Heart right ventricle (tissue), 16 donors: Measurements from ENCODE around the gene FA2H. TPM values are rescaled to one million over a fixed set of nuclear protein-coding genes. Genes with fewer than 3 reads are reported as not detected.
A peak's percentile ranks its signal among the peaks of the same experiment; 100 is the strongest.

ENCODE experiments used
- ATAC-seq, 8 donors: fragments of 200-7000 bp; cut with Tn5 transposase; one replicate each; pipeline ENCODE4 v1.9.1; 2020; ENCODE audit warnings: mild to moderate bottlenecking in 8 of 8, moderate library complexity in 8 of 8, moderate number of reproducible peaks in 1 of 8
- DNase-seq, 2 donors: peaks; one replicate each; pipeline ENCODE4 v3.0.0-alpha.2; 2020
- H3K27ac ChIP-seq, 10 donors: fragments of 200-600 bp; sonication (generic) in 2 of 10; one replicate each; pipeline versions ENCODE4 v1.5.0 to v1.8.0; 2020 to 2022; ENCODE audit warnings: mild to moderate bottlenecking in 3 of 10
- H3K27me3 ChIP-seq, 7 donors: fragments of 200-600 bp; one replicate each; pipeline ENCODE4 v1.8.0; 2021 to 2022; ENCODE audit warnings: mild to moderate bottlenecking in 2 of 7
- H3K36me3 ChIP-seq, 9 donors: fragments of 200-600 bp; sonication (generic) in 1 of 9; one replicate each; pipeline versions ENCODE4 v1.5.0 to v1.8.0; 2020 to 2022; ENCODE audit warnings: mild to moderate bottlenecking in 2 of 9
- H3K4me1 ChIP-seq, 9 donors: fragments of 200-600 bp; sonication (generic) in 1 of 9; one replicate each; pipeline versions ENCODE4 v1.5.0 to v1.8.0; 2020 to 2022; ENCODE audit warnings: mild to moderate bottlenecking in 4 of 9
- H3K4me3 ChIP-seq, 10 donors: fragments of 200-600 bp; sonication (generic) in 2 of 10; one replicate each; pipeline versions ENCODE4 v1.5.0 to v1.8.0; 2020 to 2022; ENCODE audit warnings: mild to moderate bottlenecking in 7 of 10, moderate library complexity in 2 of 10
- H3K9me3 ChIP-seq, 11 donors: fragments of 200-600 bp in 10 of 11; sonication (generic) in 2 of 11; one replicate each; pipeline versions ENCODE4 v1.5.0 to v1.8.0; 2013 to 2022; ENCODE audit warnings: mild to moderate bottlenecking in 2 of 11, control low read depth in 1 of 11, moderate library complexity in 1 of 11
- CTCF ChIP-seq, 9 donors: fragments of 200-600 bp; sonication (generic) in 2 of 9; IDR thresholded peaks; one replicate each; pipeline versions ENCODE4 v1.5.0 to v1.8.0; 2021 to 2022; ENCODE audit warnings: antibody characterized with exemption in 9 of 9, mild to moderate bottlenecking in 5 of 9, moderate library complexity in 1 of 9
- WGBS, 2 donors: extraction: QIAGEN DNeasy Blood & Tissue Kit; methylation state at CpG; one replicate each; pipeline ENCODE4 v1.1.7; 2013; ENCODE audit warnings: inconsistent platforms in 1 of 2; 5-methylcytosine and 5-hydroxymethylcytosine counted together
- intact Hi-C, 10 donors: fragments of 100-400 bp; cut with DNase I; formaldehyde crosslinking; loops; one replicate each; pipeline versions ENCODE4 v1.11.1 to v1.14.2; 2022
- polyA plus RNA-seq, 2 donors: library from polyadenylated mRNA; stranded (reverse); fragments of 200-250 nt; gene quantifications; one replicate each; pipeline ENCODE4 v1.2.3, GENCODE V29; 2013
- total RNA-seq, 10 donors: library from RNA; stranded (reverse); fragmentation: NEBNext Ultra II Directional in 3 of 10; extraction: Animal tissue kit (Norgen Biotek cat#: 25700) in 3 of 10; gene quantifications; one replicate each; pipeline versions ENCODE4 v1.2.1 to v1.2.4, GENCODE V29; 2021 to 2023
- donor health status: Arrhythmogenic right ventricular cardiomyopathy.
- donor health status: ischemic (EF 13 %, LVEDD 7.1; RV severe dilation, severe dysfunction).
- donor health status: healthy with polysubstance abuse.
- donor health status: DM: no; HTN: yes; CAD: no.
- donor health status: DM: no; HTN: no; CAD: no.
- donor health status: ischemic (EF 25% LVEDD 6.9; RV normal size, moderate dysfunction).
- donor health status: ischemic (EF 25% LVEDD 5.7; RV mildly dilated, moderate dysfunction).
- donor health status: healthy.
- donor health status: DM: yes; HTN: yes; CAD: no.
- donor health status: Ischemic cardiomyopathy.
- donor health status: ischemic (EF 35%, LVEDD 5.7; RV mildly dilated, moderate dysfunction).
- donor health status: nonischemic (EF 11% LVEDD 7.7; RV severe dilation, severe dysfunction).
- donor health status: DM: yes; HTN: yes; CAD: no.
- donor health status: PGD.
- donor health status: ischemic (EF 29% LVEDD 5.4; RV normal size, mild dysfunction).
- donor health status: nonischemic (EF 23%, LVEDD 6.1; RV moderate dilation, normal function).

FA2H gene
- total and polyA plus RNA-seq, 12 donors: 0.04 to 0.41 (median 0.15) TPM; not detected in 9

GRCh38 chr16:74743668-74744299 is 30.8 kb downstream of the FA2H start:
- Histone ChIP-seq H3K9me3 (no peaks in the 10 kb centered on the region), H3K27me3 (peaks cover 0 to 39% (median 7%) of the 10 kb centered on the region in 7 donors), H3K36me3 (no peaks in the 10 kb centered on the region), H3K4me1 (peaks cover 0 to 3% (median 0%) of the 10 kb centered on the region in 9 donors), H3K27ac (no peak overlapping the region), H3K4me3 (no peak overlapping the region)
- ATAC-seq (peak in 2 of 8 donors; percentile 19 to 24), DNase-seq (no peak)
- 53 to 57% methylated on average over 15 of the region's 15 CpGs for WGBS, 2 donors
- intact Hi-C loops: no loop called here
- no peak for TF ChIP-seq CTCF (IDR thresholded peaks at IDR 0.05)

DNA sequence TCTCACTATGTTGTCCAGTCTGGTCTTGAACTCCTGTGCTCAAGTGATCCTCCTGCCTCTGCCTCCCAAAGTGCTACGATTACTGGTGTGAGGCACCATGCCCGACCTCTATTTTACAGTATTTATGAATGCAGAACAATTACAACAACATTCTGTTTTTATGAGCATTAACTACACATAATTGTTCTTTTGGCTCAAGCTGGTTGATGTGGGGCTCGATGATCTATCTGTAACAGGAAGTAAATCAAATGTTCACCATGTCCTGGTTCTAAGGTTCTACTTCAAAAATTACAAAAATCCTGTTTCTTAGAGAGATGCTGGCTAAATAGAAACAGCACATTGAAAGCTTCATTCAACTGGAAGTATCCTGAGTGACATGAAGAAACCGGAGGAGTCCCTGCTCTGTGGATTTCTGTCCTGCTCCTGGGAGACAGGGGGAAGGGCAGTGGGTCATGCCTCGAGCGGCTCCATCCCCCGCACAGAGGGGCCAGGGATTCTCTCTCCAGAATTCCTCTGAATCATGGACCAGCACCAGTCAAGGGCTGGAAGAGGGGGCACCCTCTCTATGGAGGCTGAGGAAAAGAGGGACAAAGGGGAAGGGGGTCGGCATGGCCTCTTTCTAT is 31.5 kb downstream of the FA2H start:
- intact Hi-C loops: no loop called here
- Histone ChIP-seq H3K36me3 (no peaks in the 10 kb centered on the region), H3K4me3 (no peak overlapping the region), H3K4me1 (peaks cover 0 to 3% (median 0%) of the 10 kb centered on the region in 9 donors), H3K27me3 (peaks cover 0 to 41% (median 7%) of the 10 kb centered on the region in 7 donors), H3K27ac (no peak overlapping the region), H3K9me3 (no peaks in the 10 kb centered on the region)
- TF ChIP-seq CTCF (IDR thresholded peaks at IDR 0.05): no peak
- ATAC-seq (no peak), DNase-seq (no peak)
- WGBS, 2 donors: 51 to 56% methylated on average over 8 of the region's 8 CpGs

DNA sequence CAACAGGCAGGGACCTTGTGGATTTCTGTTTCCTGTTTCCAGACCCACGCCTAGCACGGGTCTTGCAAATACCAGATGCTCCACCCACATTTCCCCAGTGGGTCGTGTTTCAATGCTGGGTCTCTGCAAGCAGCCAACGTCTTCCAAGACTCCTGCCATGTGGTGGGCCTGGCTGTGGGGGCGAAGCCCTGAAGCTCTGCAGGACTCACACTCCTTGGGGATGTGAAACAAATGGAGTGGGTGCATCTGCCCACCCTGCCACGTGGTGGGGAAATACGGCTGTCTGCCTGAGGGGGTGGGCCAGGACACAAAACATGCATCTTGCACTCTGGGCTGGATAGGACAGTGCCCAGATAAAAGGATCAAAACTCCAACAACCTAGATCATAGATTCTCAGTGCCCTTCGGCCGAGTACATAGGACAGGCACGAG is 32.6 kb downstream of the FA2H start:
- DNase-seq: no peak
- WGBS, 2 donors: 46 to 49% methylated on average over 10 of the region's 10 CpGs
- H3K9me3 ChIP-seq: no peaks in the 10 kb centered on the region
- no peak overlapping the region for H3K27ac ChIP-seq
- ATAC-seq: no peak
- H3K27me3 ChIP-seq: peaks cover 0 to 42% (median 12%) of the 10 kb centered on the region in 7 donors
- no peak for TF ChIP-seq CTCF (IDR thresholded peaks at IDR 0.05)
- H3K36me3 ChIP-seq: no peaks in the 10 kb centered on the region
- intact Hi-C loops: no loop called here
- peaks cover 0 to 3% (median 0%) of the 10 kb centered on the region in 9 donors for H3K4me1 ChIP-seq
- H3K4me3 ChIP-seq: no peak overlapping the region

GRCh38 chr16:74740795-74741304 is 33.8 kb downstream of the FA2H start:
- Histone ChIP-seq H3K36me3 (no peaks in the 10 kb centered on the region), H3K27me3 (peaks cover 0 to 50% (median 9%) of the 10 kb centered on the region in 7 donors), H3K9me3 (no peaks in the 10 kb centered on the region), H3K27ac (no peak overlapping the region), H3K4me3 (no peak overlapping the region), H3K4me1 (peaks cover 0 to 3% (median 0%) of the 10 kb centered on the region in 9 donors)
- TF ChIP-seq CTCF (IDR thresholded peaks at IDR 0.05): no peak
- ATAC-seq (peak in 2 of 8 donors; percentile 48 to 66), DNase-seq (peak in 1 of 2 donors; percentile 28)
- 76 to 87% methylated on average over 13 of the region's 13 CpGs for WGBS, 2 donors
- intact Hi-C loops: no loop called here
